Astrocyte of the spinal cord (primary cell): ENCODE measurements around the gene NUDT1.

Source experiments
- DNase-seq: peaks from one replicate; pipeline ENCODE4 v3.0.0; 2011; ENCODE audit warnings: low read depth, low spot score
- H3K4me3 ChIP-seq: 2 replicates; pipeline ENCODE4 v1.5.1; 2011; ENCODE audit warnings: low read depth, mild to moderate bottlenecking, low read length, moderate library complexity
- in situ Hi-C: cut with HindIII; loops from 2 replicates; pipeline ENCODE4 v1.10.0; 2017; ENCODE audit warnings: low sequenced_read_pairs
- TF ChIP-seq, protein P1 (sequence below): IDR thresholded peaks from 2 replicates; pipeline ENCODE4 v1.5.1; 2012; ENCODE audit warnings: low read depth, mild to moderate bottlenecking, low read length, inconsistent platforms

NUDT1 gene

DNA sequence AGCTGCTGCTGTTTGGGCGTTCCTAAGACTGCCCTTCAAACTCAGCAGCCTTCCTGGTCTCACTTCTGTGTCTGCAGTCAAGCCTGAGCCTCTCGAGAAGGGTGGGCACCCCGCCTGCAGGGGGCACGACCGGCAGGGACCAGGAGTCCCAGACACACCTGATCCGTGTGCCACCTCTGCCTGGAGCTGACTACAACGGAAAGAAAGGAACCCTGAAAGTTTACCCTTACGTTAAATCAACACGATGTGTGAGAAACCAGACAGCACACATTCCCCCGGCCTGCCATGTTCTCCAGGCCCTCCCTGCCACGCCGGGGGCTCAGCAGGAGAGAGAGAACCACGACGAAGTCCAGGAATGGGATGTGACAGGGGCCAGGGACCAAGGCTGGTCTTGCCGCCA lies 14.3 kb upstream of the NUDT1 start:
- in situ Hi-C loops: no loop called here
- DNase-seq: no peak
- H3K4me3 ChIP-seq: no peak overlapping the region
- TF ChIP-seq, protein P1, sequence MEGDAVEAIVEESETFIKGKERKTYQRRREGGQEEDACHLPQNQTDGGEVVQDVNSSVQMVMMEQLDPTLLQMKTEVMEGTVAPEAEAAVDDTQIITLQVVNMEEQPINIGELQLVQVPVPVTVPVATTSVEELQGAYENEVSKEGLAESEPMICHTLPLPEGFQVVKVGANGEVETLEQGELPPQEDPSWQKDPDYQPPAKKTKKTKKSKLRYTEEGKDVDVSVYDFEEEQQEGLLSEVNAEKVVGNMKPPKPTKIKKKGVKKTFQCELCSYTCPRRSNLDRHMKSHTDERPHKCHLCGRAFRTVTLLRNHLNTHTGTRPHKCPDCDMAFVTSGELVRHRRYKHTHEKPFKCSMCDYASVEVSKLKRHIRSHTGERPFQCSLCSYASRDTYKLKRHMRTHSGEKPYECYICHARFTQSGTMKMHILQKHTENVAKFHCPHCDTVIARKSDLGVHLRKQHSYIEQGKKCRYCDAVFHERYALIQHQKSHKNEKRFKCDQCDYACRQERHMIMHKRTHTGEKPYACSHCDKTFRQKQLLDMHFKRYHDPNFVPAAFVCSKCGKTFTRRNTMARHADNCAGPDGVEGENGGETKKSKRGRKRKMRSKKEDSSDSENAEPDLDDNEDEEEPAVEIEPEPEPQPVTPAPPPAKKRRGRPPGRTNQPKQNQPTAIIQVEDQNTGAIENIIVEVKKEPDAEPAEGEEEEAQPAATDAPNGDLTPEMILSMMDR: no peak

DNA sequence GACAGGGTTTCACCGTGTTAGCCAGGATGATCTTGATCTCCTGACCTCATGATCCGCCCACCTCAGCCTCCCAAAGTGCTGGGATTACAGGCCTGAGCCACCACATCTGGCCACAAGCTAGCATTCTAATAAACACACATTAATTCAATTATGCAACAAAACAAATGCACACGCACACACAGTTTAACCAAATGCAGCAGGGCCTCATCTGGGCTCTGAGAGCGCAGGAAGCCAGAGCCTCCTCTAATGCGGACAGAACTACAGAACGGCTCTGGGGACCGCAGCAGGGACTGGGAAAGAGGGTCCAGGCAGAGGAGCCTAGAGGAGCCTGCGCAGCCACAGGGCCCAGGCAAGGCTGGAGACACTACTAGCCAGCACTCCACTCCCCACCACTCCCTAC lies 13.1 kb upstream of the NUDT1 start:
- DNase-seq: no peak
- in situ Hi-C loops: no loop called here
- H3K4me3 ChIP-seq: no peak overlapping the region
- TF ChIP-seq, protein P1: no peak

DNA sequence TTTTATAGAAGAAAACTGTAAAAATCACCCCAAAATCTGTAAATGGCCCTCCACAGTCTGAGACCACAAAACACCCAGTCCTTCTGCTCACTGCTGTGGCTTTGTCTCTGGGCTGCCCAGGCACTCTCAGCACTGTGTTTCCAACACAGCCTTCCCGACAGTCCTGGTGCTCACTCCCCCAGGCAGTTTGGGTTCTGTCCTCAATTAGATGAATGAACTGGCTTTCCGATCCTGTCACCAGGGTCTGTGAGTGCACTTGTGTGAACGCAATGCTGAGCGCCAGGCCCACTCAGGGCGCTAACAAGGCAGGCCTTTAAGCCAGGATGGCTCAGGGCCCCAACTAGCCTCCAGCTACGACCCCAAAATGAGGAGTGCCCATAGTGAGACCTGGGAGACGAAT lies 12.6 kb upstream of the NUDT1 start:
- H3K4me3 ChIP-seq: no peak overlapping the region
- in situ Hi-C loops: no loop called here
- TF ChIP-seq, protein P1: no peak
- DNase-seq: no peak

DNA sequence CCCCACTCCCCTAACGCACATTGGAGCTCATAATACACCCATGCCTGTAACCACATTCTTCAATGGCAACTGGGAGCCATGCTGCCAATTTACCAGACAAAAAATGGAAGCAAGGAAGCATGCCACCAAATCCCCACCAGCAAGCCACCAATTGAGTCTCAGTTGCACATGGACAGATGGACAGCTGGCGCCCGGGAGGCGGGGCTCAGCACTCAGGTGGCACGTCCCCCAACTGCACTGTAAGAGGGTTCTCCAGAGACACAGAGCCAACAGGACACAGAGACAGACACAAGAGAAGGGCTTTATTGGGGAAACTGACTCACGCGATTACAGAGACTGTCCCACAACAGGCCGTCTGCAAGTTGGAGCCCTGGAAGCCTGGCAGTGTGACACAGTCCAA lies 11.8 kb upstream of the NUDT1 start:
- in situ Hi-C loops: no loop called here
- DNase-seq: no peak
- H3K4me3 ChIP-seq: no peak overlapping the region
- TF ChIP-seq, protein P1: no peak

DNA sequence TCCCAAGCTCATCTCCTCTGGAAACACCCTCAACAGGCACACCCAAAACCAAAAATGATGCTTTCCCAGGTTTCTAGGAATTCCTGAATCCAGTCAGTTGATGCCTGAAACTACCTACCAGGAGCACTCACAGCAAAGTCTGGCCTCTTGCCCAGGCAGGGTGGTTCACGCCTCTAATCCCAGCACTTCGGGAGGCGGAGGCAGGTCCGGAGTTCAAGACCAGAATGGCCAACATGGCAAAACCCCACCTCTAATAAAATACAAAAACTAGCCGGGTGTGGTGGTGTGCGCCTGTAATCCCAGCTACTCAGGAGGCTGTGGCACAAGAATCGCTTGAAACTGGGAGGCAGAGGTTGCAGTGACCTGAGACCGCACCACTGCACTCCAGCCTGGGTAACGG lies 11.1 kb upstream of the NUDT1 start:
- TF ChIP-seq, protein P1: no peak
- in situ Hi-C loops: no loop called here
- H3K4me3 ChIP-seq: no peak overlapping the region
- no peak for DNase-seq

DNA sequence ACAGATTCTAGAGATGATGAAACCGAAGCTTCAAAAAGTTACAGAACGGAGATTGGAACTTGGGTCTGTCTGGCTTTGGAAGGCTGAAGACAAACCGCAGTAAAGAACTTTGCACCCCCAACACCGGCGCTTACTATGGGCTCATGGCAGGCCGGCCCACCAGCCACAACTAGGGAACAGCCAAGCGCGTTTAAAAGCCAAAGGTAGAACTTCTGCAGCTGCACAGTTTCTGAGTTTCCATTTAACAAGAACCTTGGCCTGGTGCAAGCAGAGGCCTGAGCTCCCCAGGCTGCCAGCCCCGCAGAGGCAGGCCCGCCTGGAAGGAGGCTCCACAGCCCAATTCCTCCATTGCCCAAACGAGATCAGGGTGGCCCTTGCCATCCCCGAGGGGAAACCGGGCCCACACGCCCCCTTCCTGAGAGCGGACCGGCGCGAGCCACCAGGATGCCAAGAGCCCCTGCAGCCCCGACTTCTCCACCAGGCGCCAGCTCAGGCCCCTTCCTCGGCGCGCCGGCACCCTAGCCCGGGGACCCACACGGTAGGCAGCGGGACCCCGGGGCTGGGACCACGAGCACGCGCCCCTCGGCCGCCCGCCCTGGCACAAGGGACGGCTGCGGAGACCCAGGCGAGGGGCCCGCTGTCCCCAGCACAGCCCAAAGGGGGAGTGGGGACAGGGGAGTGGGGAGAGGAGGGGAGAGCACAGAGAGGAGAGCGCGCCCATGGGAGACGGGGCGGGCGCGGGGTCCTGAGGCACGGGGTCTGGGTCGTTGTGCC lies 9.8 kb upstream of the NUDT1 start:
- H3K4me3 ChIP-seq: peak overlapping the region; percentile 78
- TF ChIP-seq, protein P1: no peak
- in situ Hi-C loops: no loop called here
- no peak for DNase-seq
